ENCODE measurements around the gene ETS1. TPM values are rescaled to one million over a fixed set of nuclear protein-coding genes. Genes with fewer than 3 reads are reported as not detected.
A peak's percentile ranks its signal among the peaks of the same experiment; 100 is the strongest.

The ETS1 gene
- total RNA-seq, 2 experiments from 2014 or later: 203 to 466 TPM

- POLR2A ChIA-PET: interaction anchor here (0.5 to 16.8 kb wide), 14 partner anchors 9 to 224 kb away, joined by 3 to 631 read pairs (median 6); no protein-coding TSS in a partner anchor
- intact Hi-C loops (cut with micrococcal nuclease; ENCODE audit: unreplicated experiment): loop anchor here (5.0 kb wide), 1 partner anchor 1540 kb away; no protein-coding TSS in a partner anchor
These were observed 34.5 kb upstream of the ETS1 start for GRCh38 chr11:128621601-128622501.

DNA sequence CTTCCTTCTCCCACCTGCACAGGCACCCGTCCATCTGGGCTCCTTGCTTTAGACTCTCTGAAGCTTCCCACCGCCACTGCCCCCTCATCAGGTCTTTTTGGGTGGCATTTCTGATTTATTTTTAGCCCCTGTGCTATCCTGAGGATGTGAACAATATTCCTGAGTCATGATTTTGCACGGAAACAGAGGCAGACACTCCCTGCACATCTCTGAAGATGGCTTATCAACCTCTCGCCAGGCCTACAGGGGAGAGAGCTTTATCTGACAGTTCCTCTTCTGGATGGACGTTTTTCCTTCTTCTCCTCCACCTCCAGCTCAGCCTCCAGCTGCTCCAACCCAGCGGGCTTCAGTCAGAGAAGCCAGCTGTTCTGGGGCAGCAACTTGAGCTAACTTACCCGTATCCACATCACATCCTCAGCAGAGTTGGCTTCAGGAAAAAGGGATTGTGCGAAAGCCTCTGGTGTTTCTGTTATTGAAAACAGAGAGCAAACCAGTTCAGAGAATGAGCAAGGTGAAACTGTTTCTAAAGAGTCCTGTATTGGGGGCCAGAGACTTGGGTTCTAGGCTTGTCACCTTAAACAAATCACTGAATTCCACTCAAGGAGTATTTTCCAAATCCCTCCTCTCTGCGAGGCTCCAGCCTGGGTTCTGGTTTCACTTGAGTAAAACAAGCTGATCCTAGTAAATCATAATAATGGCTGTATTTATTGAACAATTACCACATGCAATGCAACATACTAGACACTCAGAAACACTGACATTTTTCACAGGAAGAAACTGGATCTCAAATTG, 33.1 kb upstream of the ETS1 start:
- no TSS peak for BruUV-seq (replicated peaks)

More at GRCh38 chr11:128621601-128622501, 34.5 kb upstream of the ETS1 start:
- Histone ChIP-seq H3K4me3 (ENCODE audit: low read depth, low read length, poor library complexity, severe bottlenecking) (no peak overlapping the region), H3K36me3 (ENCODE audit: insufficient read depth, low read length) (no peaks in the 10 kb centered on the region), H3K4me2 (ENCODE audit: low read length) (peak overlapping the region; percentile 48), H3K9me3 (ENCODE audit: low read length) (no peaks in the 10 kb centered on the region), H3K9me2 (ENCODE audit: insufficient read depth, low read length) (no peaks in the 10 kb centered on the region), H4K20me1 (ENCODE audit: insufficient read depth, low read length) (no peaks in the 10 kb centered on the region), H2AFZ (ENCODE audit: low read length) (peak overlapping the region; percentile 82; the same call in 1 of the 2 replicates), H3K79me2 (ENCODE audit: insufficient read depth, low read depth, low read length) (no peaks in the 10 kb centered on the region; the same call in 1 of the 2 replicates), H3K4me1 (ENCODE audit: insufficient read depth, low read length, poor library complexity, severe bottlenecking) (peaks cover 82% of the 10 kb centered on the region), H3K27ac (ENCODE audit: low read depth, low read length, poor library complexity, severe bottlenecking) (peak overlapping the region; percentile 97)
- CTCF ChIA-PET (ENCODE audit: unreplicated experiment): interaction anchor here (0.6 to 3.6 kb wide), 3 partner anchors 9 to 68 kb away, joined by 4 to 43 read pairs (median 11); no protein-coding TSS in a partner anchor
- BruUV-seq (replicated peaks): no TSS peak
- no peak for DNase-seq (ENCODE audit: low spot score)
- no peak for TF ChIP-seq EZH2phosphoT487 (IDR thresholded peaks at IDR 0.05; ENCODE audit: borderline replicate concordance, low read depth, low read length)
- TF ChIP-seq, protein P1, sequence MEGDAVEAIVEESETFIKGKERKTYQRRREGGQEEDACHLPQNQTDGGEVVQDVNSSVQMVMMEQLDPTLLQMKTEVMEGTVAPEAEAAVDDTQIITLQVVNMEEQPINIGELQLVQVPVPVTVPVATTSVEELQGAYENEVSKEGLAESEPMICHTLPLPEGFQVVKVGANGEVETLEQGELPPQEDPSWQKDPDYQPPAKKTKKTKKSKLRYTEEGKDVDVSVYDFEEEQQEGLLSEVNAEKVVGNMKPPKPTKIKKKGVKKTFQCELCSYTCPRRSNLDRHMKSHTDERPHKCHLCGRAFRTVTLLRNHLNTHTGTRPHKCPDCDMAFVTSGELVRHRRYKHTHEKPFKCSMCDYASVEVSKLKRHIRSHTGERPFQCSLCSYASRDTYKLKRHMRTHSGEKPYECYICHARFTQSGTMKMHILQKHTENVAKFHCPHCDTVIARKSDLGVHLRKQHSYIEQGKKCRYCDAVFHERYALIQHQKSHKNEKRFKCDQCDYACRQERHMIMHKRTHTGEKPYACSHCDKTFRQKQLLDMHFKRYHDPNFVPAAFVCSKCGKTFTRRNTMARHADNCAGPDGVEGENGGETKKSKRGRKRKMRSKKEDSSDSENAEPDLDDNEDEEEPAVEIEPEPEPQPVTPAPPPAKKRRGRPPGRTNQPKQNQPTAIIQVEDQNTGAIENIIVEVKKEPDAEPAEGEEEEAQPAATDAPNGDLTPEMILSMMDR (conservative IDR thresholded peaks at IDR 0.05; ENCODE audit: low read length): no peak

More for the DNA sequence above, 33.1 kb upstream of the ETS1 start:
- Histone ChIP-seq H4K20me1 (ENCODE audit: insufficient read depth, low read length) (no peaks in the 10 kb centered on the region), H2AFZ (ENCODE audit: low read length) (peak overlapping the region; percentile 82), H3K36me3 (ENCODE audit: insufficient read depth, low read length) (no peaks in the 10 kb centered on the region), H3K4me3 (ENCODE audit: low read depth, low read length, poor library complexity, severe bottlenecking) (no peak overlapping the region), H3K9me2 (ENCODE audit: insufficient read depth, low read length) (no peaks in the 10 kb centered on the region), H3K27ac (ENCODE audit: low read depth, low read length, poor library complexity, severe bottlenecking) (peak overlapping the region; percentile 43), H3K9me3 (ENCODE audit: low read length) (no peaks in the 10 kb centered on the region), H3K4me1 (ENCODE audit: insufficient read depth, low read length, poor library complexity, severe bottlenecking) (peaks cover 68% of the 10 kb centered on the region), H3K79me2 (ENCODE audit: insufficient read depth, low read depth, low read length) (no peaks in the 10 kb centered on the region), H3K4me2 (ENCODE audit: low read length) (peak overlapping the region; percentile 48)
- ChIA-PET POLR2A (interaction anchor here (0.7 to 16.8 kb wide), 14 partner anchors 9 to 151 kb away, joined by 3 to 631 read pairs (median 3); no protein-coding TSS in a partner anchor), CTCF (ENCODE audit: unreplicated experiment) (interaction anchor here (0.7 to 1.8 kb wide), 3 partner anchors 9 to 48 kb away, joined by 3 to 9 read pairs (median 7); no protein-coding TSS in a partner anchor)
- TF ChIP-seq EZH2phosphoT487 (IDR thresholded peaks at IDR 0.05; ENCODE audit: borderline replicate concordance, low read depth, low read length): no peak
- TF ChIP-seq, protein P1 (conservative IDR thresholded peaks at IDR 0.05; ENCODE audit: low read length): no peak
- intact Hi-C loops (cut with micrococcal nuclease; ENCODE audit: unreplicated experiment): loop anchor here (5.0 kb wide), 1 partner anchor 1542 kb away; no protein-coding TSS in a partner anchor
- DNase-seq (ENCODE audit: low spot score): no peak
